Mucosa of stomach (tissue), 1 donor: Measurements from ENCODE around the gene LPAR3.

ENCODE experiments used
- H3K27me3 ChIP-seq: one replicate; pipeline ENCODE4 v1.7.0; 2013; ENCODE audit warnings: mild to moderate bottlenecking, low read length; ENCODE audit not compliant: control insufficient read depth, insufficient read depth
- H3K36me3 ChIP-seq: one replicate; pipeline ENCODE4 v1.7.0; 2013; ENCODE audit warnings: low read length; ENCODE audit not compliant: control insufficient read depth, insufficient read depth
- H3K4me1 ChIP-seq: one replicate; pipeline ENCODE4 v1.7.0; 2013; ENCODE audit warnings: mild to moderate bottlenecking, low read length; ENCODE audit not compliant: control insufficient read depth, insufficient read depth
- H3K4me3 ChIP-seq: one replicate; pipeline ENCODE4 v1.7.0; 2013; ENCODE audit warnings: low read length
- H3K9ac ChIP-seq: one replicate; pipeline ENCODE4 v1.7.0; 2013; ENCODE audit warnings: mild to moderate bottlenecking, low read length, moderate library complexity
- H3K9me3 ChIP-seq: one replicate; pipeline ENCODE4 v1.7.0; 2013; ENCODE audit warnings: mild to moderate bottlenecking, low read length, moderate library complexity; ENCODE audit not compliant: control insufficient read depth
- donor health status: Pancreatic carcinoma.

The LPAR3 gene

DNA sequence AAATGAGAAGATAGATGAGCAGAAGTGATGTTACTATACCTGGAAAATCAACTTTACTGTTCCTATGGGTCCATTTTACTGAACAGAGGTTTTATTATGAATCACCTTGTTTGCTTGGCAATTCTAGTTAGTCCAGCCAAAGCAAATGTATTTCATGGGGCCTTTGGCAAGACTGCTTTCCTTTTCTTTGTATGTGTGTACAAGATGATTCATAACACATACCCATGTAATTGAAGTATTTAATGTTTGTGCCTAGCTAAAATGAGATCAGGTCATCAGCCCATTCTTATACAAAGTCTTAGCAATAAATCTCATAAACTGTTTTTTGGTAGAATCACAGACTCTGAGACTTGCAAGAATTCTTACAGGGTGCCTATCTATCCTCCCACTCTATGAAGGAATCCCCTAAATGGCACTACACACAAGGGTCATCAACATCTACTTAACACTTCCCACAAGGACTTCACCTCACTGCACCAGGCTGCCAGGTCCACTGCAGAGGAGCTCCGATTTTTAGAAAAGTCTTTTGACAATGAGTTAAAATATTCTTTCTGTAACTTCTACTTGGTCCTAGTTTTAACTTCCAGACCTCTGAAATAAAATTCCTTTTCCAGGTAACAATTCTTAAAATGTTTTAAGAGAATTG, 58.5 kb downstream of the LPAR3 start:
- Histone ChIP-seq H3K9me3 (no peaks in the 10 kb centered on the region), H3K4me3 (no peak overlapping the region), H3K4me1 (peaks cover 16% of the 10 kb centered on the region), H3K36me3 (no peaks in the 10 kb centered on the region), H3K27me3 (no peaks in the 10 kb centered on the region), H3K9ac (no peak overlapping the region)

DNA sequence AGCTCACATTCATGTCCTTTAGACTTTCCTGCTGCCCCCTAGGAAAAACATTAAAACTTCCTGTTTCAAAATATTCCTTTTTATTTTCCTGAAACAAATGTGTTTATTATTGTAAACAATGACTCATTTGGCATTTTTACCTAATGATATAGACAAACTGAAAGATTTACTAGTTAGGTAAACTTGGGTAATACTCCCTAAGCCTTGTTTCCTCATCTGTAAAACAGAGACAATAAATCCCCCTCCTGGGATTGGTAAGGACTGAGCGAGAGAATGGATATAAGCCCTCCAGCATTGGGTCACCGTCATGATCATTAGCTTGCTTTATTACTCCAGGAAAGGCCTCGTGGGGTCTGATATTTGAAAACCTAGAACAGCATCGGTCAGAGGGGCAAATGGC, 59.8 kb downstream of the LPAR3 start:
- Histone ChIP-seq H3K4me1 (peaks cover 12% of the 10 kb centered on the region), H3K27me3 (no peaks in the 10 kb centered on the region), H3K9me3 (no peaks in the 10 kb centered on the region), H3K36me3 (no peaks in the 10 kb centered on the region), H3K4me3 (no peak overlapping the region), H3K9ac (no peak overlapping the region)

DNA sequence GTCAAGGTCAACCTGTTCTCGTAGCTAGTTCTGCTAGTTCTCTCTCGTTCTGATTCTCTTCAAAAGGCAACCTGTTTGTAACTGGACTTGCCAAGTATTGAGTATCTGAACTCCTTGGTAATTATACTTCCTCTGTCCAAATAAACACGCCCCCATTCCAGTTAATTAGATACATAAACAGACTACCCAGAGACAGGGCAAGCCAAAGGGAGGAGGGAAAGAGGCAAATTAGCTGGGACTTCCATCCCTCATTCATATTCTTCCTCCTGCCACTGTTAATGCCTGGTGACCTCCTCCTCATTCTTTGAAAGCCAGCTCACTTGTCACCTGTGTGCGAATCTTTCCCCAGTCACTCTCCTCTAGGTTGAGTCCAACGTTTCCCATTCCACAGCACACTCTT, 62.9 kb downstream of the LPAR3 start:
- no peaks in the 10 kb centered on the region for H3K36me3 ChIP-seq
- no peaks in the 10 kb centered on the region for H3K9me3 ChIP-seq
- no peak overlapping the region for H3K4me3 ChIP-seq
- H3K9ac ChIP-seq: no peak overlapping the region
- no peaks in the 10 kb centered on the region for H3K27me3 ChIP-seq
- H3K4me1 ChIP-seq: peaks cover 8% of the 10 kb centered on the region

DNA sequence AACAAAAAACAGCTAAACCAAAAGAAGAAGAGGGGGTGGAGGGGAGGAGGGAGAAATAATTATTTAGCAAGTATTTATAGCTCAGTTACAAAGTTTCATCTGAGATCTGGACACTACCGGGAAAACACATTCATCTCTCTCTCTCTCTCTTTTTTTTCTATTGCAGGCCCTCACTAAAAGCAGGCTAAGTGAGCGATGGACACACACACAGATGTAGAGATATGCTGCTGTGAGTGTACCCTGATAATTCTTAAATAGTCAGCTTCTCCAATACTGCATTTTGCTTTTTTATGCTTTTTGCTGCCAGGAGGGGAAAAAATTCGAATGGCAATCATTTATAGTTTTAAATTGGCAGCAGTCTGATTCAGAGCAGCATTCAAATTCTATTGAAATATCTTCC, 65.0 kb downstream of the LPAR3 start:
- no peaks in the 10 kb centered on the region for H3K27me3 ChIP-seq
- no peaks in the 10 kb centered on the region for H3K36me3 ChIP-seq

DNA sequence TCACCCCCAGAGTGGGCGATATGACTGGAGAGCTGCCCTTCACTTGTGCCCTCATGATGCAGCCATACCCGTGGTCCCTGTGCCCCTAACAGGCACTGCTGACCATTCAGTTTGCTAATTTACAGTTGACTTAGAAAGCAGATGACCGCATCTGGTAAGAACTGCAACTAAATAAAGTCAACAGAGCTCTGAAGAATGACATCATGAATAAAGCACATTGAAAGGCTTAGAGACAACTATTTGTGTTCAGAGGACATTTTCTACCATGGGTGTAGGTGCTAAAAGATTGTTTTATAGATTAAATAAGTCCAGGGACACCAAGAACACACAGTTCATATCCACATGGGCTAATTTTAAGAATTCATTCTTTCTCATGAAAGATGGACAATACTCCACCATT, 65.5 kb downstream of the LPAR3 start:
- Histone ChIP-seq H3K4me3 (no peak overlapping the region), H3K36me3 (no peaks in the 10 kb centered on the region), H3K27me3 (no peaks in the 10 kb centered on the region), H3K9me3 (no peaks in the 10 kb centered on the region), H3K9ac (no peak overlapping the region), H3K4me1 (no peaks in the 10 kb centered on the region)

More for the DNA sequence above, 65.0 kb downstream of the LPAR3 start:
- H3K9me3 ChIP-seq: no peaks in the 10 kb centered on the region
- H3K4me3 ChIP-seq: no peak overlapping the region
- no peak overlapping the region for H3K9ac ChIP-seq
- H3K4me1 ChIP-seq: no peaks in the 10 kb centered on the region

DNA sequence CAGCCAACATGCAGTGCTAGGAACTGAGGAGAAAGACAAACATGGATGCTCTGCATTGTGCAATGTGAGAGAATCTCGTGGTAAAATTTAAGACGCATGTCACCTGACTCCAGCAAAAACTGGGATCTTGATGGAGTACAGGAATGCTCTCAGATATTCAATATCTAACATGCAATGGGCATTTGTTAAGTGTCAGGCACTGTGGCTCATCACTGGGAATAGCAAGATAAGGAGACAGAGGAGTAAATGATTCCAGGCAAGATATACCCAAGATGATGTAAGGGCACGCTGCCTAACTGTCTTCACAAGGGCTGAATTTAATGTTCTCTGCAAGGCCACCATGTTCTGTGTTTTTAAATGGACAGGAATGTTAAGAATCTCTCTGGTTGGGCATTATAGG, 67.8 kb downstream of the LPAR3 start:
- no peaks in the 10 kb centered on the region for H3K4me1 ChIP-seq
- no peaks in the 10 kb centered on the region for H3K36me3 ChIP-seq
- no peaks in the 10 kb centered on the region for H3K9me3 ChIP-seq
- H3K4me3 ChIP-seq: no peak overlapping the region
- no peak overlapping the region for H3K9ac ChIP-seq
- H3K27me3 ChIP-seq: no peaks in the 10 kb centered on the region

DNA sequence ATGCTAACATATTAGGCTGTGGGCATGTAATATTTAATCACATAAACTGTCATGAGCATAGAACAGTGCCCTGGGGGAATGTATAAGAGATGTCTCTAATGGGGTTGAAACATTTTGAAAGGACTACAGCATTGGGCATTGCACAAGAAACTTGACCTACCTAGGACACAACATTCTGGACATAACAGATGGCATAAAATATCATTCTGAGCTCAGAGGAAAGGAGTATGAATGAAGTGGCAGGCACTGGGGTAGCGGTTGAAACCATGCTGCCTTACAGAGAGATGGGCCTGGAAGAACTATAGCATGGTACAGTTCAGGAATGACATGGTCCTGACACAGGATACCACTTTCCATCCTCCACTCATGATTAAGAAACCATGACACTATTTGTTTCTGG, 69.0 kb downstream of the LPAR3 start:
- no peak overlapping the region for H3K9ac ChIP-seq
- H3K36me3 ChIP-seq: no peaks in the 10 kb centered on the region
- no peaks in the 10 kb centered on the region for H3K27me3 ChIP-seq
- H3K4me1 ChIP-seq: no peaks in the 10 kb centered on the region
- H3K4me3 ChIP-seq: no peak overlapping the region
- H3K9me3 ChIP-seq: no peaks in the 10 kb centered on the region

DNA sequence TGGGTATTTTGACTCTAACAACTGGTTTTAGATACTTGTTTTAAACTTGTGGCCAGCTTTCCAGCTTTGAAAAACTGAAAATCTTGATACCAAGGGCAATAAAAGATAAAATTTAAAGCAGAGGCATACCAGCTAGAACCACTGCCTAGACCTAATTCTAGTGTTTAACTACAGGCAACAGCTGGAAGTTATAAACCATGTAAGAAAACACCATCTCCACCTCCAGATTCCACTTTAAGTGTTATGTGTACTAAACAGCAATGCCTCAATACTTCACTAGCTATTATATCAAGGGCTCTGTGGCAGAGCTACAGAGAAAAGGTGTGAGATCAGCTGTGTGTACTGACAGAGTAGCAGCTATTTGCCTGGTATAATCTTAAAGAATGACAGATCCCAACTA, 69.5 kb downstream of the LPAR3 start:
- Histone ChIP-seq H3K36me3 (no peaks in the 10 kb centered on the region), H3K27me3 (no peaks in the 10 kb centered on the region), H3K9ac (no peak overlapping the region), H3K4me3 (no peak overlapping the region), H3K4me1 (no peaks in the 10 kb centered on the region), H3K9me3 (no peaks in the 10 kb centered on the region)

DNA sequence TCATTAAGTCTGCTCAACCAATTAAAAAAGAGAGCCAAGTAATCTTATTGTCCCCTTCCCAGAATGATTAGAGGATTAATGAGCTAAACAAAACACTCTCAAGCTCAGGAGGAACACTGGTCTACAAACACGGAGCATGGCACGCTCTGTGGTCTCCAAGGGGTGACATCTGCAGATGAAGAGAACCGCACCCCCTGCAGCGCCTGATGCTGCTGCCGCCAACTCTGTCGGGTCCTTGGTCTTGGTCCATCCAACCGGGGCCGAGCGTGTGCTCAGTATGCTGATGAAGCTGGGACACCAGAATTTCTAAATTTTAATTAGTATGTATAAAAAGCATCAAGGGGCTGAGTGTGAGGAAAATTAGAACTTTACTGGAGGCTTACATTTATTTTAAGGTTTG, 82.7 kb downstream of the LPAR3 start:
- no peaks in the 10 kb centered on the region for H3K36me3 ChIP-seq
- H3K9ac ChIP-seq: no peak overlapping the region
- no peak overlapping the region for H3K4me3 ChIP-seq
- H3K4me1 ChIP-seq: no peaks in the 10 kb centered on the region
- no peaks in the 10 kb centered on the region for H3K27me3 ChIP-seq
- H3K9me3 ChIP-seq: no peaks in the 10 kb centered on the region

DNA sequence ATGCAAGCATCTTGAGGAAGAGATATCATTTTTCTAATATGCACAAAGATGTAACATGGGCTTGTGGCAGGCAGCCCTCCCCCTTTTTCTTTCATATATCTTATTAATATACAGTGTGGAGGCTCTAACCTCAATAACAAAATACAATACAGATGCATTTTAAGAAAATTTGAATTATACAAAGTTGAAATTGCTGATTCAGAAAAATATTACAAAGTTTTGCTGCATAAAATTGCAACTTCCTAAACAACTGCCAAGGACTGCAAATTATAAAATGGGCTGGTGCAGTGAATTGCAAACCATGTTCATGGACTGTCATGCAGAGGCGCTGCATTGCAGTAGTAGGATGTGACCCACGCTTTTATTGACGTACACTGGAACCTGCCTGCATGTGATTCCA, 84.0 kb downstream of the LPAR3 start:
- Histone ChIP-seq H3K27me3 (no peaks in the 10 kb centered on the region), H3K4me1 (no peaks in the 10 kb centered on the region), H3K4me3 (no peak overlapping the region), H3K9me3 (no peaks in the 10 kb centered on the region), H3K36me3 (no peaks in the 10 kb centered on the region), H3K9ac (no peak overlapping the region)

DNA sequence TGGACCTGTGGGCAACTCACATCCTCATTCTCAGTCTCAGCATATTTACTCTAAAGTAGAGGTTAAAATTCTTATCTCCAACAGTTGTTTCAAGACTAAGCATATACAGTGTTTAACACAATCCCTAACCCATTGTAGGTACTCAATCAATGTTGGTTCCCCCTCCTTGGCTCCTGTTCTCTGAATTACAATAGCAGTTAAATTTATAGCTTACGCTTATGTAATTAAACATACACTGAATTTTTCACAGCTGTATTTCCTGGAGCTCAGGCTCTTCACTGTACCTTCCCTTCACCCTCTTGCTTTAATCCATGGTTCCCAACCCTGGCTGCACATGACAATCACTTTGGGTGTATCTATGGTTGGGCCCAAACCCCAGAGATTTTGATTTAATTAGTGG, 89.4 kb downstream of the LPAR3 start:
- Histone ChIP-seq H3K36me3 (no peaks in the 10 kb centered on the region), H3K9me3 (no peaks in the 10 kb centered on the region), H3K4me3 (no peak overlapping the region), H3K4me1 (no peaks in the 10 kb centered on the region), H3K9ac (no peak overlapping the region), H3K27me3 (no peaks in the 10 kb centered on the region)

DNA sequence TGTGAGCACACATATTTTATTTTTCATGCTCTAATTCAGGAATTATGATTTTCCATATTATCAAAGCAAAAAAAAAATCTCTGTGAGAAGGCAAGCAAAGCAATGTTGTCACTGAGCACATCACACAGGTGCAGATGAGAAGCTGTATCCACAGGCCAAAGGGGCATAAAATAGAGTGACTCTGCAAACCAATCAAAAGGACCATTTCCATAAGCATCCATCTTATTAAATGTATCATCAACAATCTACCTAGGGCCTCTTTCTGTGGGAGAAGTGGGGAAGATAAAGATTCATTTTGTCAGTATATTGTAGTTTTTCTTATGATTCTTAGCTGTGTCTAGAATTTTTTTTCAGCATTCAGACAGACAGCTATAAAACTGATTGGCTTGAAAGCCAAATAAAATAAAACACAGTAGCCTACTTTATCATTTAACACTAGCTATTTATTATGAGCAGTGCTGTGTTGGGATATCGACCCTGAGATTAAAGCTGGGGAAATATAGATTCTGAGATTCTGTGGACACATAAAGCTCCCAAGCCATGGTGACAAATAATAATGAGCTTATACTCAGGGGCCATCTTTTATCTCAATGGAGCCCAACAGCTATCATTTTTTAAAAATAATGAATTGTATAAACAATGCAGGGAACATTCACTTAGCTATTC, 90.3 kb downstream of the LPAR3 start:
- H3K27me3 ChIP-seq: no peaks in the 10 kb centered on the region
- H3K36me3 ChIP-seq: no peaks in the 10 kb centered on the region
- no peaks in the 10 kb centered on the region for H3K4me1 ChIP-seq
- no peak overlapping the region for H3K9ac ChIP-seq
- H3K9me3 ChIP-seq: no peaks in the 10 kb centered on the region
- no peak overlapping the region for H3K4me3 ChIP-seq
